ENCODE measurements around the gene CANT1.
A peak's percentile ranks its signal among the peaks of the same experiment; 100 is the strongest.
"Not testable (repeated sequence)": the region's sequence is repeated elsewhere in the genome, so short reads cannot be mapped to it uniquely, and the experiment has no call there.

Gene CANT1

DNA sequence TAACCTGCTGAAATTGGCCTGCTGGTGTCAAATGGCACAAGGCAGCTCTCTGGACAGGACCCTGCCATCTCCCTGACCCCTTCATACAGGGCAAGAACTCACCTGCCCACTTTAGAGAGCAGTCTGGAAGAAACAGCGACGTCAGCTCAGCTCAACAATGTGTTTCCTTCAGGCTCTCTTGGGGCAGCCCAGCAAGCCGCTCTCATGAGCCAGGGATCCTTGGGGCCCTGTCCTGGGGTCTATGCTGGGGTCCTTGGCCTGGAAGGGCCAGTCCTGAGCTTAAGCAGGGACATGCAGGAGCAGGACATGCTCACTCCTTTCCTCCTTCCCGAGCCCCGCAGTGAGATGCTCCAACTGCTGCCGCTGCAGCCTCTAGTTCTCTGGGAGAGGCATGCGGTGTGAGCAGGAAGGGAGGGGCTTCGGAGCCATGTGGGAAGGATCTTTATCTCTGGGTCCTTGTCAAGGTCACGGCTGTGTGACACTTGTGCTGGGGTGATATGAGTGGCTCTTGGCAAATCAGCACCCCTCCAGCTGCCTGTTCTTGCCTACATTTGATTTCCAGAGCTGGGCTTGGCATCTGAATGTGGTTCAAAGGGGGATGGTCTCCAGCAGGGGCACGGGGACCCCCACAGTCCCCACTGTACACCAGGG is 17.8 kb upstream of the CANT1 start:
- DNase-seq (ENCODE audit: low spot score): no peak

DNA sequence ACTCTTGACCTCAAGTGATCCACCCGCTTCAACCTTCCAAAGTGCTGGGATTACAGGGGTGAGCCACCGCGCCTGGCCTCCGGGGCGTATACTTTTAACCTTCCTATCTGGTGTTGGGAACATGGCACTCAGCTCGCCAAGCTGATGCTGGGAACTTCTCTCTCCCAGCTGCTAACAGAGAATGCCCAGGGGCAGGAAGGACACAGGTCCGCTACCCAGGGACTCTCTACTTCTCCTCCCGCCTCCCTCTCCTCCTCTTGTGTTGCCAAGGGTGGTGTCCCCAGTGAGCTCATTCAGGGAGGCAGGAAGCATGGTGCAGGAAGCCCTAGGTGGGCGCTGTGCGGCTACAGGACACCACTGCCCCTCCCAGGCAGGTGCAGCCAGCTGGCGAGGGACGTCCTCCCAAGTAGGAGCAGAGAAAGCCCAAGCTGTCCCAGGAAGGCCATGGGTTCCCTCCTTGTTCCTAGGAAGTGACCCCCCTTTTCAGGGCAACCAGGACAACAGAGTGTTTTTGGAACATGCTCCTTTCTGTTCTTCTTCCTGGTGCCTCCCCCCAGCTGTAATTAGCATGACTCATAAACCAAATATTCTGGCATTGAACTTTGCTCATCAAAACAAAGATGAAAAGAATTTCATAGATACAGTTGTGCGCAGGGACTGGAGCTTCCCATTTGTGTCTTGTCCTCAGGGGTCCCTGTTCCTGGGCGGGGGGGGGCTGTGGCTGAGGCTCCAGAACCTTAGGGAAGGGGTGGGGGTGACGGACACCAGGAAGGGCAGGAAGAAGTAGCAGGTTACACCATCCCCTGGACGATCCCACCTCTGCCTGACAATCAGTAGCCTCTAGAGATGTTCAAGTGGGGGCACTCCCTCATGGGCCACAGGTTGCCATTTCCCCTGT is 17.1 kb upstream of the CANT1 start:
- DNase-seq (ENCODE audit: low spot score): peak; percentile 62

DNA sequence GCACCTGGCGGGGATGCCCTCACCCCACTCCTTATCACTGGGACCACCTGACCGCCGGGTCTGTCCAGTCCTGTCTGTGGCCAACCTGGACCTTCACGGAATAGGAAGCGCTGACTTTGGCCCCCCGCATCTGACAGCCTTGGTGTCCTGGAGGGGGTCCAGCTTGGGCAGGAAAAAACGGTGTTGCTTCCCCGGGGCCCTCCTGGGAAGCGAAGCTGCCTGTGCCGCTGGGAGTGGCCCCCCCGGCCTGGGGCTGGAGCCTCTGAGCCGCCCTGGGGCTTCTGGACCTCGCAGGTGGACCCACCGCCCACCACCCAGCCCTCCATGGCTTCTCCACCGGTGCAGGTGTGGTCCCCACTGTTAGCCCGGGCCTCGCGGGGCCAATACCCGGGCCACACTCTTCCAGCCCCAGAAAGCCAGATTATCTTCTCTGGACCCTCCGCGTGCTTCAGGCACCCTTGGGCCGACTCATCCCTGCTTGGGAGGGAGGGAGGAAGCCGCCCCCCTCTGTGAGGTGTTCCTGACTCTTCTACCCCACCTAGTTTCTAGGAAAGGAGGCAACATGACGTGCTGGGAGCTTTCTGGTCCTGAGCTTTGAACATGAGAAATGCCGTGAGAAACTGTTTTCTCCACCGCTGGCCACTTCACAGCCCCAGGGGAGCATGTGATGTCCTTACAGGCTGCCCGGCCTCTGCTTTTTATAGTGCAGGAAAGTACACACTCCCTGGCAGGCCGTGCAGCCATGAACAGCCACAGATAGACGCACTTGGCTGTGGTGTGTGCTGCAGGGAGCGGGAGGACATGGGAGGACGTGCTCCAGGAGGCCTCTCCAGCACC is 15.6 kb upstream of the CANT1 start:
- DNase-seq (ENCODE audit: low spot score): no peak

DNA sequence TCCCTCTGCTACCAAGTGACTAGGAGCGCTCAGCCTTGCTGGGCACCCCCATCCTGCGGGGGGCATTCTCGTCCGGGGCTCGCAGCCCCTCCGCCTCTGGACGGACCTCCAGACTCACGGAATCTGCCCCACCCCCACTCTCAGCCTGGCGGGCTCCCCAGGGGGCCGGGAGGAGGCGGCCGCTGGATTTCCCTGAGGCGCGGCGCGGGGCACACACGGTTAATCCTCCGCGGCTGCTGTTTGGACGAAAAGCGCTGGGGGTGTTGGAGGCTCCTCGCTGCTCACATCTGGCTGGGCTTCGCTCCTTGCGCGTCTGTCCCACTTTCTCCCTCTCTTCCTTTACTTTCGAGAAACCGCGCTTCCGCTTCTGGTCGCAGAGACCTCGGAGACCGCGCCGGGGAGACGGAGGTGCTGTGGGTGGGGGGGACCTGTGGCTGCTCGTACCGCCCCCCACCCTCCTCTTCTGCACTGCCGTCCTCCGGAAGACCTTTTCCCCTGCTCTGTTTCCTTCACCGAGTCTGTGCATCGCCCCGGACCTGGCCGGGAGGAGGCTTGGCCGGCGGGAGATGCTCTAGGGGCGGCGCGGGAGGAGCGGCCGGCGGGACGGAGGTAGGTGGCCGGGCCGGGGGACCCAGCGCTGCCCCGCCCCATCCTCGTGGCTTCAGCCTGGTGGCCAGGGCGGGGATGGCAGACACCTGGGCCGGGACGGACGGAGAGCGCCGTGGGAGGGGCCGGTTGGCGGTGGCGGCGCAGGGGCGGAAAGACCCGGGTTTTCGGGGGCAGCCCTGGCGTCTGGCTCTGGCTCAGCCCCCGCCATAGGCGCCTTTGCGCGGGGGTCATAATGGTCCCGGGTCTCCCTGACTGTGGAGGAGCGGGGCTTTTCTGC is 14.6 kb upstream of the CANT1 start, which contains the start of gene C1QTNF1:
Gene C1QTNF1, plus strand, starts transcription at position 284 of the 886 bp plus-strand sequence. CDS start 19,800 bp downstream, outside the sequence.
- no peak for DNase-seq (ENCODE audit: low spot score)

DNA sequence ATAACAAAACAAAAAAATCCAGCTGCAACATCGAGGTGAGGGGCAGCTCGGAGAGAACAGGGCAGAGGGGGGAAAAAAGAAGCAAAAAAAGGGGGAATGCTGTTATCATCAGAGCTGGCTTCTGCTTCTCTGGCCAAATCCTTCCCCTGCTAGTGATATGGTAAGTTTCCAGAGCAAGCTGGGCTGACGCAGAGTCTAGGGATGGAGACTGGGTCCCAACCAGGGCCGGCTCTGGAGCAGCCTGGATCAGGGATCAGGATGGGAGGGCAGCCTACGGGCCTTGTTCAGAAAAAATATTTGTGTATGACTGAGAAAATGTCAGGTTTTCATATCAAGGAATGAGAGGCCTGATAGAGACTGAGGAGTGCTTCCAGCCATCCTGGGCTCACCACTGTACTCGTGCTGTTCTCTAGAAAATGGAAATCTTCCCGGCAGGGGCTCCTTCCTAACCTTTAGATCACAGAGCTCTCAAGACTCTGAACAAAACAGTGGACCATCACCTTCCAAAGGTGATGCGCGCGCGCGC is 13.7 kb upstream of the CANT1 start:
- DNase-seq (ENCODE audit: low spot score): no peak

DNA sequence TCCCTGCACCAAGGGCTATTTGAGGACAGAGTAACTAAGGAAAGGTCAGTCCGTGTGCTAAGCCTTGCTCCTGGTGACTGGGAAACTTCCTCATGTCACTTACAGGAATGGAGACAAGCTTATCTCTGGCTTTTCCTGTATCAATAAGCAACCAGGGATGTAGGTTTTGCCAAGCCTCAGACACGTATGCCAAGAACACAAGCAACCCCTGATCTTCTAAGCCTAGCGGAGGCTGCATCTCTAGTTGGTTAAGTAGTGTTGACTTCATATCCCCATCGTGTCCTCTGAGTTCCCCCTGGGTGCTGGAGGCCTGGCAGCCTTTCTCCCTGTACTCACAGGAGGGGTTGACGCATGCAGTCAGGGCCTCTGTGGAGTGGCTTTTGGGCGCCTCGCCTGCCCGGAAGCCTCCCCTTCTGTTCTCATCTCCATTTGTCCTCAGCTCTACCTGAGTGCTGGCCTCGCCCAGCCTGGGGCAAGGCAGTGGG is 13.0 kb upstream of the CANT1 start:
- DNase-seq (ENCODE audit: low spot score): no peak

DNA sequence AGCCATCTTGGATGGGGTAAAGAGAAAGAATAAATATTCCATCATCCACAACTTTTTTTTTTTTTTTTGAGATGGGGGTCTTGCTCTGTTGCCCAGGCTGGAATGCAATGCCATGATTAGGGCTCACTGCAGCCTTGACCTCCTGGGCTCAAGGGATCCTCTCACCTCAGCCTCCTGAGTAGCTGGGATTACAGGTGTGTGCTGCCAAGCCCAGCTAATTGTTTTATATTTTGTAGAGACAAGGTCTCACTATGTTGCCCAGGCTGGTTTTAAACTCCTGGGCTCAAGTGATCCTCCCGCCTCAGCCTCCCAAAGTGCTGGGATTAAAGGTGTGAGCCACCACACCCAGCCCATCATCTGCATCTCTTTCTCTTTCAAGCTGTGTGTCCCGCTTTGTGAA is 12.4 kb upstream of the CANT1 start:
- DNase-seq (ENCODE audit: low spot score): not testable (repeated sequence)

DNA sequence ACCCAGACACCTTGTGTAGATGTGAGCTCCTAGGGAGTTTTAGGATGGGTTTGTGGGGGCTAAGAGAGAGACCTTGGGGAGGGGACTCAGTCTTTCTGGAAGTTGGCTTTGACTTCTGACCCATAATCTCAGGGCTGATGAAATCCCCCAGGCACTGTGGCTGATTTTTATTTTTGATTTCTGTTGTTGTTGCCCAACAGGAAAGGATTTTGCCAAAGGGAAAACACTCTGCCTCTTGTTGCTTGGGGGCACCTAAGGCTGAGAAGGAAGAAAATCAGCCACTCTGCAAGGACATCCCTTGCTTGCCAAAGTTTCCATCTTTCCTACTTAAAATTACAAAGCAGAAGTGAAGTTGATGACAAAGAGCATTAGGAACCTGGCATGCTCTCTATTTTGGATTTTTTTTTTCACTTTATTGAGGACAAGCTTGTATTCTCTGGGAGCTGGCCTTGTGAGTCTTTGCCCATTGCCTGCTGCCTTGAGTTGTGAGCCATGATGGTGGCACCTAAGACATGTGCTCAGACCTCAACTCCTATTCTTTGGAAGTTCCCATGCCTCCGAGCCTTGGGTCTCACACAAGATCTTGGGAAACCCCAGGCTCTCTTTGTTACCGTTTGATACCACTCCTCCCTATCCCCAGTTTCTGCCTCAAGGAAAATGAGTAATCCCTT is 11.2 kb upstream of the CANT1 start:
- DNase-seq (ENCODE audit: low spot score): no peak

DNA sequence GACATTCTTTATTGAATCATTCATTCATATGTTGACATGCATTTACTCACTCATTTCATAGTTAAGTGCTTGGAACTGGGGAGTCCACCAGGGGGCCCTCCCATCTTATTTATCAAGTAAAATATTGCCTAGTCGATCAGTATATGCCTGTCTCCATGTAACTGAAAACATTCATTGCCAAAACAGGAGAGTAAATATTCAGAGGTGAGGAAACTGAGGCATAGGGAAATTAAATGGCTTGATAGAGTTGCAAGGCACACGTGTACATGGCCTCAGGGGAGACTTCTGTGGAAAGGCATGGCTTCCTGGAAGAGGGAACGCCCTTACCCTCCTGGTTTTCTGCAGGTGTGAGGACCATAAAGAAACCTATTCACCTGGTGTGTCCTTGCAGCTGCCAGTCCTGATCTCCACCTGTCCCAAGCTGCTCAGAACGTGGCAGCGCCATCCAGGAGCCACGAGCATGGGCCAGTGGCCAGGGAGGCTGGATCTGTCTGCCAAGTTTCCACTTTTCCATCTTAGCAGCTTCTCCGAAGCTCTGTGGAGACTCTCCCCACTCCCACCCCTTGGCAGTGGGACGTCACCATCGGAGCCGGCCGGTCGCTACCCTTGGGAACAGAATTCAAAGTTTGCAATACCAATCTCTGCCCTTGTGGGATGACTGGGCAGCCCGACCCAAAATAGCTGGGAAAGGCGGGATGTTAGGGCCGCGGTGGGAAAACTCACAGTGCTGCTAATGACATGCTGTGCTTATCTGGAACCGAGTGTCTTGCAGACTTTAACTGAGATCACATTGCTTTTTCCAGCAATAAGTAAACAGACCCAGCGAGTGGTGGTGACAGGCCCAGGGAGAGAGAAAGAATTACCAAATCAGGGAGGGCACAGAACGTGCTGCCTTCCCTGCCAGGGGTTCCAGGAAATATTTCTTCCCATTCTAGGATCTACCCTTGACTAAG is 10.3 kb upstream of the CANT1 start:
- DNase-seq (ENCODE audit: low spot score): no peak

DNA sequence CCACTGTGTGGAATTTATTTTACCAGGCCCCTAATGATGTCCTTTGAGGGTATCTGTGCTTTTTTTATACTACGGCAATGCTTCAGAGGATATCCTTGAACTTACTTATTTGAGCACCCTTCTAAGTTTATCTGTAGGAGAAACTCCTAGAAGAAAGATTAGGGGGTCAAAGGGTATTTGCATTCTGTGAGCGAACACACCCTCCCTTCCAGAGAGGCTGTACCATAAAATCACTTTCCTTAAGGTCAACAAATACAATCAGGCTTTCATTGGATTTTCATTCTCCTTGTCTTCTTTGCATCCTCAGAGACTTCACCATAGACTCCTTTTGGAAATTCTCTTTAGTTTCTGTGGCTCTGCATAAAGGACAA is 9.7 kb upstream of the CANT1 start:
- no peak for DNase-seq (ENCODE audit: low spot score)

DNA sequence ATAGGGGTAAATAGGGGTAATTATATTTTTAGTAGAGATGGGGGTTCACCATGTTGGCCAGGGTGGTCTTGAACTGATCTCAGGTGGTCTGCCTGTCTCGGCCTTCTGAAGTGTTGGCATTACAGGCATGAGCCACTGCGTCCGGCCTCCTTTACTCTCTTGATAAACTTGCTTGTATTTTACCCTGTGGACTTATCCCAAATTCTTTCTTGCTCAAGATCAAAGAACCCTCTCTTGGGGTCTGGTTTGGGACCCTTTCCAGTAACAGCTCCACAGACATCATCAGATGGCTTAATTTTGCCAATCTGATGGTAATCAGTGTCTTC is 8.8 kb upstream of the CANT1 start:
- DNase-seq (ENCODE audit: low spot score): no peak

DNA sequence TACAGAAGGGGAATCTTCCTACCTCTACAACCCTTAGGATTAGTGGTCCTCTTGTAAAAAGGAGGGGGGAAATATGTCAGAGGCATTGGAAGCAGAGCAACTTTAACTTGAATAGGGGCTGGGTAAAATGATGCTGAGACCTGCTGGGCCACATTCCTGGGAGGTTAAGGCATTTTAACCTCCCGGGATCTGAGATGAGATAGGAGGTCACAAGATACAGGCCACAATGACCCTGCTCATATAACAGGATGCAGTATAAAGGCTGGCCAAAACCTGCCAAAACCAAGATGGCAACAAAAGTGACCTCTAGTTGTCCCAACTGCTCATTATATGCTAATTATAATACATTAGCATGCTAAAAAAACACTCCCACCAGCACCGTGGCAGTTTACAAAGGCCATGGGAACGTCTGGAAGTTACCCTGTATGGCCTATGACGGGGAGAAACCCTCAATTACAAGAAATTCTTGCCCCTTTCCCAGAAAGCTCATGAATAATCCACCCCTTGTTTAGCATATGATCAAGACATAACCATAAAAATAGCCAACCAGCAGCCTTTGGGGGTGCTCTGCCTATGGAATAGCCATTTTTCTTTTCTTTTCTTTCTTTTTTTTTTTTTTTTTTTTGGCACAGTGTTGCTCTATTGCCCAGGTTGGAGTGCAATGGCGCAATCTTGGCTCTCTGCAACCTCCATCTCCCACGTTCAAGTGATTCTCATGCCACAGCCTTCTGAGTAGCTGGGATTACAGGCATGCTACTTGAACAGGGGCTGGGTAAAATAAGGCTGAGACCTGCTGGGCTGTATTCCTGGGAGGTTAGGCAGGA is 8.2 kb upstream of the CANT1 start:
- DNase-seq (ENCODE audit: low spot score): no peak

DNA sequence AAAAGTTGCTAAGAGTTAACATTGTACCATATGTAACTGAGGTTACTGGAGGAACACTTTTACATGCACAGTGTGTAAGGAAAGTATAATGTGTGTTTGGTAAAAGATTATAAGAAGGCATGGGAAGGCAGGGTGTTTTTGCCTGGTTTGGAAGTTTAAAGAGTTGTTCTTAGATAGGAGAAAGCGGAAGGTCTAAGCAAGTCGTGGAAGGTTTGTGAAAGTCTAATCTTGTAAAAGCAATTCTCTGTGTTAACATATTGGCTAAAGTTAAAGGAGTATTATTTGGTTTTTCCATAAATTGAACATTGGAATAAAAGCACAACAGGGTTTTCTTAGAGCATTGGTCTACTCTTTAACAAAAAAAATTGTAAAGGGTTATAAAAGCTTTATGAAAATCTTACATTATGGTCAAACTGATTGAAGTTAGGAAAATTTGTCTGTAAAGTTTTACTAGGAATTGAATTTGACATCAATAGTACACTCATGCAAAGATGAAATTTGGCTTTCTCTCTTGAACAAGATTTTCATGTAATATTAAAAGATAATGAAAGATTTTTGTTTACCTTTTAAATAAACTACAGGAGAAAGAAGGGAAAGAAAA is 4.7 kb upstream of the CANT1 start:
- no peak for DNase-seq (ENCODE audit: low spot score)

DNA sequence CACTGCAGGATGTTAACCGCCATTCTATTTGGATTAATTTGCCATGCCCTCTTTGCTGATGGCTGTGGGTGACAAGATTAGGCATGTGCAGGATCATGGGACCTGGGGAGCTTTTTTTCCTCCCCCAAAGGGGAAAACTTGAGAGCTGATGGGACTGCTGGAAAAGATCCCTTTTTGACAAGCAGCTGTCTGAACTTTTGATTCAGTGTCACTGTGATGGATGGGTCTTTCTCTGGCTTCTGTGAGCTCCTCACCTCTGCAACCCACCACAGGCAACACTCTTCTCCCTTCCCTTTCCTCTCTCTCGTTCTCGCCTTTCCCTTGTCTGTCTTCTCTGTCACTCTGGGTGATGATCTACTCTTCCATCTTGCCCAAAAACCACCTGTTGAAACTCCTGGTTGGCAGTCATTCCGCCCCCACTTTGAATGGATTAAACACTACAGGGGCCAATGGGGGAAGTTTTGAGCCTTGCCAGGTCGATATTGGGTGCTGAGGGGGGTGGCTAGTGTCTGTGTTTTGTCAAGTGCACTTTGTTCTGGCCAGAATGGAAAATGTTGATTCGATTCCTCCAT is 3.1 kb upstream of the CANT1 start:
- no peak for DNase-seq (ENCODE audit: low spot score)

DNA sequence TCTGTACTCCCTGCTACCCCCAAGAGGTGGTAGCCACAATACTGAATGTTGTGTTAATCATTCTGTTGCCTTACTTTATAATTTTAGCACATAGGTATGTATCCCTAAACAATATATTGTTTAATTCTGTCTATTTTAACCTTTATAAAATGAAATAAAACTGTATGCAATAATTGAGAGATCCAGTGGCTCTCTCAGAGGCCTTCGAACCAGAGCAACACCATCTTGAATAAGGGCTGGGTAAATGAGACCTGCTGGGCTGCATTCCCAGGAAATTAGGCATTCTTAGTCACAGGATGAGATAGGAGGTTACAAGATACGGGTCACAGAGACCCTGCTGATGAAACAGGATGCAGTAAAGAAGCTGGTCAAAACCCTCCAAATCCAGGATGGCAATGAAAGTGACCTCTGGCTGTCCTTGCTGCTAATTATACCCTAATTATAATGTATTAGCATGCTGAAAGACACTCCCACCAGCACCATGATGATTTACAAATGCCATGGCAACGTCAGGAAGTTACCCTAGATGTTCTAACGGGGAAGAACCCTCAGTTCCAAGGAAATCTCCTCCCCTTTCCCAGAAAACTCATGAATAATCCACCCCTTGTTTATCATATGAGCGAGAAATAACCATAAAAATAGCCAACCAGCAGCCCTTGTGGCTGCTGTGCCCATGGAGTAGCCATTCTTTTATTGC is 2.0 kb upstream of the CANT1 start:
- no peak for DNase-seq (ENCODE audit: low spot score)

DNA sequence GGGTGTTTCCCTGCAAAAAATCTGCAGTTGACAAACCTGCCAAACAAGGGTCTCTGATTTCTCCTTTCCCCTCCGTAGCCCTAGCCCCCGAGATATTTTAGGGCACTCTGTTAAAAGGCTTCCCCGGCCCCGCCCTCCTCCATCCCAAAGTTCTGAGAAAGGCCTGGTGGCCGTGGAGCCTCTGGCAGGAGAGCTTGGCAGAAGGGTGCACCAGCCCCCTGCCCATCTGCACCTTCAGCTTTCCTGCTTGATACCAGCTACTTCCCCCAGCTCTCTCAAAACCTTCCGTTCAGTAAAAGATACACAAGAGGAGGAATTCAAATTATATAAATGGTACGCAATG is 711 bp upstream of the CANT1 start:
- no peak for DNase-seq (ENCODE audit: low spot score)

DNA sequence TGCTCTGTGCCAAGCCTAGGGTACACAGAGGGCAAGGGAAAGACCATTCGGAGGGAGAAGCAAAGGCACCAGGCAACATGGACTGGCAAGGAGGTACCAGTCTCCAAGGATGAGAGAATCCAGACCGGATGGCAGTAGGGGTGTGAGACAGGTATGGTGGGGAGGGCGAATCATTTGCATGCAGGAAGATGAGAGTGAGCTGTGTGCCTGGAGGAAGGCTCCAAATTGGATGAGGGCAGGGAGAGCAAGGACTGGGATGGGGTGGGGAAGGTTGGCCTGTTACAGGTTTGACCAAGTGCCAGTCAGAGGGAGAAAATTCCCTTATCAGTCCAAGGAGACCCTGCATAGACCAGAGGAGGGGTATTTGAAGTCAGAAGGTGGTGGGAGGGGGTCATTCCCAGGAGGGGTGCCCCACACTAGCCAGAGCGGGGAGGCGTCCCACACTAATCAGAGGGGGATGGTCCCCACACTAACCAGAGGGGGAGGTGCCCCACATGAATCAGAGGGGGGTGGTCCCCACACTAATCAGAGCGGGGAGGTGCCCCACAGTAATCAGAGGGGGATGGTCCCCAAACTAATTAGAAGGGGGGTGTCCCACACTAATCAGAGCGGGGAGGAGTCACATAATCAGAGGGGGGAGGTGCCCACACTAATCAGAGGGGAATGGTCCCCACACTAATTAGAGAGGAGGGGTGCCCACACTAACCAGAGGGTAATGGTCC is 737 bp downstream of the CANT1 start:
- DNase-seq (ENCODE audit: low spot score): no peak

Data from HuH-7 (cell line).